GM19238 (cell line): ENCODE results near the gene HMGB2.

Experiments used
- DNase-seq: peaks from one replicate; pipeline ENCODE4 v3.0.0; 2011; ENCODE audit warnings: low spot score; ENCODE audit not compliant: insufficient read length

HMGB2 gene

GRCh38 chr4:173288698-173289352 lies 45.3 kb downstream of the HMGB2 start:
- no peak for DNase-seq

DNA sequence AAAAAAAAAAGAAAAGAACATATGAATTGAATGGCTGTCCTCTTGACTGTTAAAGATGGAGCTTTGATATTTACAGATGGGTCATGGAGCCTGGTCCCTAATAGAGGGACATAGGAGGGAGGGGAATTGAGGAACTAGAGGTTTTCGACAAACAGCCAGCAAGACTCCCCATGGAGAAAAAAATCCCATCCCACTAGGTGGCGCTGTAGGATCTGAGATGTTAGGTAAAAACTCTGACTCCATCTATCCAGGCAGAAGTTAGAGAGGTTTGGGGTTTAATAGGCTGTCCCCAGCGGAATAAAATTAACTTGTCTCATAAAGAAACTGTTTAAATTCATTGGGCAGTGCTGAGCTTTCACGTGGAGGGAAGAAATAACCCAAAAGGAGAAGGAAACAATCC lies 45.9 kb downstream of the HMGB2 start:
- DNase-seq = no peak

DNA sequence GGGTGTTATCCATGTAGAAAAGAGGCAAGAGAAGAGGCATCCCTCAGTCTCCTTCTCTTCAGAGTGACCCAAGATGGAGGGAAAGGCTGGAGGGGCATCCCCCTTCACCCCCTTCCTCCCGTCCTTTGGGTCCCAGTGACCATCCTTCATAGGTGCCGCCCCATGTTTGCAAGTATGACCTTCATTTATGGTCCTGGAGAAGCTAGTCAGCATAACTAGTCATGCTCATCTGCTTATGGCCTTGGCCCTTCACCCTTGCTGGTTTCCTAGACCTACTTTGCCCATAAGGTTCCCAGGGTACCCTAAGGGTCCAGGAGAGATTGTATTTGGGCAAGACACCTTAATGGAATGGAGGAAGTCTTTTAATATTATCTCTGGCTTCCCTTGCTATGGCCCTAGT lies 46.7 kb downstream of the HMGB2 start:
- DNase-seq = no peak

- DNase-seq = no peak
Observed at GRCh38 chr4:173284463-173284862, 49.7 kb downstream of the HMGB2 start.

GRCh38 chr4:173282626-173283025 lies 51.5 kb downstream of the HMGB2 start:
- no peak for DNase-seq

- no peak for DNase-seq
Observed at GRCh38 chr4:173282256-173282562, 51.9 kb downstream of the HMGB2 start.

GRCh38 chr4:173281406-173282255 lies 52.5 kb downstream of the HMGB2 start:
- no peak for DNase-seq
